GM18517 (cell line): ENCODE measurements around the gene DEGS2.

Source experiments
- ATAC-seq: cut with Tn5 transposase; IDR thresholded peaks from one replicate; pipeline ENCODE4 v1.9.1; 2021; ENCODE audit warnings: mild to moderate bottlenecking, moderate library complexity; ENCODE audit not compliant: unreplicated experiment

DEGS2 gene

GRCh38 chr14:100134586-100134985 is 24.9 kb downstream of the DEGS2 start:
- no peak for ATAC-seq

GRCh38 chr14:100132903-100133510 is 26.4 kb downstream of the DEGS2 start:
- no peak for ATAC-seq

GRCh38 chr14:100132161-100132902 is 27.1 kb downstream of the DEGS2 start:
- ATAC-seq = no peak

- ATAC-seq = no peak
These were observed 28.3 kb downstream of the DEGS2 start for GRCh38 chr14:100131181-100131580.

- ATAC-seq = no peak
These were observed 28.9 kb downstream of the DEGS2 start for GRCh38 chr14:100130521-100130920.

- no peak for ATAC-seq
These were observed 30.3 kb downstream of the DEGS2 start for GRCh38 chr14:100129161-100129589.

- ATAC-seq = no peak
These were observed 30.8 kb downstream of the DEGS2 start for GRCh38 chr14:100128688-100129087.

- ATAC-seq = no peak
These were observed 31.5 kb downstream of the DEGS2 start for GRCh38 chr14:100127853-100128455.

- ATAC-seq = no peak
These were observed 33.0 kb downstream of the DEGS2 start for GRCh38 chr14:100126401-100126800.

- no peak for ATAC-seq
These were observed 34.8 kb downstream of the DEGS2 start for GRCh38 chr14:100124551-100125088.

- no peak for ATAC-seq
These were observed 35.8 kb downstream of the DEGS2 start for GRCh38 chr14:100123618-100124017.

- ATAC-seq = no peak
These were observed 36.8 kb downstream of the DEGS2 start for GRCh38 chr14:100122481-100123223.

GRCh38 chr14:100121643-100122480 is 37.6 kb downstream of the DEGS2 start:
- ATAC-seq = no peak

- ATAC-seq = no peak
These were observed 38.7 kb downstream of the DEGS2 start for GRCh38 chr14:100120522-100121269.

- ATAC-seq = no peak
These were observed 40.2 kb downstream of the DEGS2 start for GRCh38 chr14:100119251-100119650.

GRCh38 chr14:100118396-100119011 is 40.9 kb downstream of the DEGS2 start:
- ATAC-seq = no peak

- ATAC-seq = no peak
These were observed 41.6 kb downstream of the DEGS2 start for GRCh38 chr14:100117633-100118395.

- ATAC-seq = no peak
These were observed 42.4 kb downstream of the DEGS2 start for GRCh38 chr14:100117026-100117425.
